ENCODE data around the gene NPIPA5.
"Not testable (repeated sequence)": the region's sequence is repeated elsewhere in the genome, so short reads cannot be mapped to it uniquely, and the experiment has no call there.

NPIPA5 gene

GRCh38 chr16:15378194-15378593 is at the start of gene NPIPA5:
NPIPA5 (minus strand) TSS chr16:15378294; CDS start chr16:15378294, 0 bp downstream.
- DNase-seq = not testable (repeated sequence)

- DNase-seq = peak; percentile 37
Observed at GRCh38 chr16:15427648-15428239, 49.6 kb upstream of the NPIPA5 start.

GRCh38 chr16:15426796-15427195 is 48.7 kb upstream of the NPIPA5 start:
- no peak for DNase-seq

- DNase-seq = no peak
Observed at GRCh38 chr16:15425861-15426260, 47.8 kb upstream of the NPIPA5 start.

- no peak for DNase-seq
Observed at GRCh38 chr16:15422222-15422621, 44.1 kb upstream of the NPIPA5 start.

DNA sequence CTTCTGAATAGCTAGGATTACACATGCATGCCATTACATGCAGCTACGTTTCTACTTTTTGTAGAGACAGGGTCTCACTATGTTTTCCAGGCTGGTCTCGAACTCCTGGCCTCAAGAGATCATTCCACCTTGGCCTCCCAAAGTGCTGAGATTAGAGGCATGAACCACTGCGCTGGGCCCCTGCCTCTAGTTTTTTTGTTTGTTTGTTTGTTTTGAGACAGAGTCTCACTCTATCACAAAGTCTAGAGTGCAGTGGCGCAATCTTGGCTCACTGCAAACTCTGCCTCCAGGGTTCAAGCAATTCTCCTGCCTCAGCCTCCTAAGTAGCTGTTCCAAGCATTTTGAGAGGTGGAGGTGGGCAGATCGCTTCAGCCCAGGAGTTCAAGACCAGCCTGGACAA is 43.6 kb upstream of the NPIPA5 start:
- not testable (repeated sequence) for DNase-seq

- DNase-seq = no peak
Observed at GRCh38 chr16:15418206-15418605, 40.1 kb upstream of the NPIPA5 start.

GRCh38 chr16:15417197-15417596 is 39.1 kb upstream of the NPIPA5 start:
- no peak for DNase-seq

GRCh38 chr16:15415511-15415985 is 37.5 kb upstream of the NPIPA5 start:
- DNase-seq = no peak

DNA sequence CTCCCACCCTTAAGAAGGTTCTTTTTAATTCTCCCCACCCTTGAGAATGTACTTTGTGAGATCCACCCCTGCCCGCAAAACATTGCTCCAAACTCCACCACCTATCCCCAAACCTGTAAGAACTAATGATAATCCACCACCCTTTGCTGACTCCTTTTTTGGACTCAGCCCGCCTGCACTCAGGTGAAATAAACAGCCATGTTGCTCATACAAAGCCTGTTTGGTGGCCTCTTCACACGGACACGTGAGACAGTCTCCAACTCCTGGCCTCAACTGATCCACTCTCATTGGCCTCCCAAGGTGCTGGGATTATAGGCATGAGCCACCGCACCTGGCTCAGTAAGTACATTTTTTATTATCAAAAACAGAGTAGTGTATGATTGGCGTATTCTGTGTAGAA is 31.4 kb upstream of the NPIPA5 start:
- not testable (repeated sequence) for DNase-seq

DNA sequence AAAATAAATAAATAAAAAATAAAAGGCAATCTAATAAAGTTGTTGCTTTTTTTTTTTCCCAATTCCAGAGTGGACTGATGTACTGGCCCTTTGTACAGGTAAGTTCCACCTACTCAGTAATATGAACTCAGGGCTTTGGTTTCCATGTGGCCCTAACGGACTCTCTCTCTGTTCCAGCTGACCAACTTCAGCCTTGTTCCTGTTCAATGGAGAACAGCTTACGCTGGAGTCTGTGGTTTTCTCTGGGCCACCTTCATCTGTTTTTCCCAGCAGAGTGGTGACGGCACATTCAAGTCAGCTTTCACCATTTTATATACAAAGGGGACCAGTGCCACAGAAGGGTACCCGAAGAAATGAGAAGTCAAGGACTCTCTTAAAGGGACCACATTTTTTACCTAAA is 29.7 kb upstream of the NPIPA5 start:
- not testable (repeated sequence) for DNase-seq

DNA sequence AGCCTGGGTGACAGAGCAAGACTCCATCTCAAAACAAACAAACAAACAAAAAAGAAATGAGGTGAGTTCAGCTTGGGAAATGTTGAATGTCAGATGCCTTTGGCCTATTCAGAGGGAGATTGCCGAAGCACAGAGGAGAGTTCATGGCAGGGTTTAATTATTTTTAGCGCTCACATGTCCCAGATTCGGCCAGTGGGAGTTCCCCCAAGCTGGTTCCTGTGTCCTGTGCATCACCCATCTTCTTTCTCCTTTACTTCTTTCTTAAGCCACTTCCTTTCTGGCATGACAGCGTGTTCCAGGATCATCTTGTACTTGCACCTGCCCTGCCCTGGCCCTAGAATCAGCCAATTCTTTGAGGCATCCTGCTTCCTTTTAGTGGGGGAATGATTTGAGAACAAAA is 26.7 kb upstream of the NPIPA5 start:
- no peak for DNase-seq

DNA sequence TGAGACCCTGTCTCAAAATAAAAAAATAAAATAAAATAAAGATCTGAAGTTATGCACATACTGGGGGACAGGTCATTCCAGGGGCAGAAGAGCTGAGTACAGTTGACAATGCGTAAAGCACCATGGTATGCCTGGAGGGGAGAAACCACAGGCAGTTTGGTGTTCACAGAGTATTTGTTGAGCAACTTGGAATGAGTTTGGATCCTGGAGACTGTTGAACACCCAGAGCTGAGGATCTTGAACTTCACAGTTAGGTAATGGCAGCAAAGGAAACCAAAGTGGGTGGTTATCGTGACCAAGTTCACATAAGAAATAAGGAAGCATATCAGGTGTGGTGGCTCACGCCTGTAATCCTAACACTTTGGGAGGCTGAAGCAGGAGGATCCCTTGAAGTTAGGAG is 26.0 kb upstream of the NPIPA5 start:
- DNase-seq = not testable (repeated sequence)

GRCh38 chr16:15403392-15403995 is 25.4 kb upstream of the NPIPA5 start:
- DNase-seq = no peak

DNA sequence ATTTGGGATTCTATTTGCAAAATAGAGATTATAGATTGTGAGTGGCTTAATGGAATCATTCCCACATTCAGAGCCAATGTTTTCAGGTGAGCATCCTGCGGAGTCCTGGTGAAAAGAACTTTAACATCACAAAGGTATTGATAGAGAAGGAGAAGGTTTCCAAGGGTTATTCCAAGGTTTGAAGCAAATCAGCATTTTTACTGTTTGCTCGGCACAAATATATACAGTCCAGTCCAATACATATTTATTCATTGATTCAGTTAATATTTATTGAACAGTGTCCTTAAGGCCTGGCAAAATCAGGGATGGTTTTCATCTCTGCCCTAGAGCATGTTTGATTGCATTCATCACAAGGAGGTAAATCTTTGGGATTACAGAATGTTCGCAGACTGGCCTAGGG is 23.9 kb upstream of the NPIPA5 start:
- no peak for DNase-seq

DNA sequence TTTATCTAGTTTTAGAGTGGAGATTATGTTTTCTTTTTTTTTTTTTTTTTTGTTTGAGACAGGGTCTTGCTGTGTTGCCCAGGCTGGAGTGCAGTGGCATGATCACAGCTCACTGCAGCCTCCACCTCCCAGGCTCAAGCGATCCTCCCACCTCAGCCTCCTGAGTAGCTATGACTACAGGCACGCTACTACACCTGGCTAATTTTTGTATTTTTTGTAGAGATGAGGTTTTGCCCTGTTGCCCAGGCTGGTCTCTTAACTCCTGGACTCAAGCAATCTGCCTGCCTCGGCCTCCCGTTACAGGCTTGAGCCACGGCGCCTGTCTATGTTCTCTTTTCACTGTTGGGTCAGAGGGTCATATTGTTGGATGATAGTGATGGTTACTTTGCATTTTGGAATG is 22.2 kb upstream of the NPIPA5 start:
- DNase-seq = not testable (repeated sequence)

DNA sequence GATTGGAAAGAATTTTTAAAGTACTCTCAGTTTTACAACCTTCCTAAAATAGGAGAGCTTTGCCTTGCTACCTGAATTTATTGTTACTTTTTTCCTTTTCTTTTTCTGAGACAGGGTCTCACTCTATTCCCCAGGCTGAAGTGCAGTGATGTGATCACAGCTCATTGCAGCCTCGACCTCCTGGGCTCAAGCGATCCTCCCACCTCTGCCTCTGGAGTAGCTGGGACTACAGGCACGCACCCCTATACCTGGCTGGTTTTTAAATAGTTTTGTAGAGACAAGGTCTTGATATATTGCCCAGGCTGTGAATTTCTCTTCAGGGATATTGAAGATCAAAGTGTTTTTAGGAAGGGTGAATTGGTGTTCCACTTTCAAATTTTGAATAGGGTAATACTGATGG is 21.2 kb upstream of the NPIPA5 start:
- no peak for DNase-seq

GRCh38 chr16:15398618-15399316 is 20.7 kb upstream of the NPIPA5 start:
- DNase-seq = no peak

- no peak for DNase-seq
Observed at GRCh38 chr16:15396948-15397594, 19.0 kb upstream of the NPIPA5 start.

DNA sequence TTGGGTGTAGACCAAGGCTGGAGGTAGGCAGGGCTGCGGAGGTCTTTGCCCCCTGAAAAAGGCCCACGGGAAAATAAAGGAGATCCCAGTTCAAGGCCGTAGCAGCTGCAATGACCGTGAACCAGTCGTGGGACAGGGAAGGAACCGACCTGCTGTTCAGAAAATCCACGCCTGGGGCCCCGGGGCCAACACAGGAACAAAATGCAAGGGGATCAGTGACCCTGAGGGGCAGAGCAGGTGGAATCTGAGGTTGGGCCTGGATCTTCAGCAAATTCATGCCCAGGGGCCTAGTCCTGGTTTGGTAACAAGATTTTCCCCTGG is 18.4 kb upstream of the NPIPA5 start:
- not testable (repeated sequence) for DNase-seq

- DNase-seq = not testable (repeated sequence)
Observed at GRCh38 chr16:15395631-15396508, 17.8 kb upstream of the NPIPA5 start, which contains the start of gene MPV17L. MPV17L (plus strand) TSS chr16:15395754; CDS start chr16:15395898, 144 bp downstream.

GRCh38 chr16:15393025-15393424 is 14.9 kb upstream of the NPIPA5 start:
- DNase-seq = not testable (repeated sequence)

- not testable (repeated sequence) for DNase-seq
Observed at GRCh38 chr16:15389916-15390315, 11.8 kb upstream of the NPIPA5 start.

All from activated CD4-positive, CD25-positive, alpha-beta regulatory T cell treated with anti-CD3 and anti-CD28 coated beads, Interleukin-2, amount 50 U/mL, for 72 hours (primary cell).